GM23338 (cell line): ENCODE results near the gene TMEM219. TPM values are rescaled to one million over a fixed set of nuclear protein-coding genes. Genes with fewer than 3 reads are reported as not detected.

Experiments
- ATAC-seq: fragments of 200-7000 bp; cut with Tn5 transposase; 3 replicates; pipeline ENCODE4 v1.9.1; 2020
- DNase-seq: peaks from one replicate; pipeline ENCODE4 v3.0.0-alpha.2; 2015; ENCODE audit warnings: low spot score
- H2AFZ ChIP-seq: fragments of 200-600 bp; sonication (generic); 2 replicates; pipeline ENCODE4 v1.8.0; 2016; ENCODE audit warnings: antibody characterized with exemption, mild to moderate bottlenecking, moderate library complexity
- H3F3A ChIP-seq: fragments of 200-600 bp; sonication (generic); replicated peaks from 2 replicates; pipeline ENCODE4 v1.8.0; 2017; ENCODE audit warnings: antibody characterized with exemption, mixed run types, low read depth
- H3K27ac ChIP-seq: fragments of 200-600 bp; sonication (generic); 2 replicates; pipeline ENCODE4 v1.6.1; 2016; ENCODE audit warnings: low read depth
- H3K27me3 ChIP-seq: fragments of 200-600 bp; sonication (generic); 2 replicates; pipeline ENCODE4 v1.8.0; 2016; ENCODE audit warnings: mild to moderate bottlenecking, mixed run types, moderate library complexity; ENCODE audit not compliant: insufficient read depth
- H3K36me3 ChIP-seq: fragments of 200-600 bp; sonication (generic); 2 replicates; pipeline ENCODE4 v1.8.0; 2016; ENCODE audit warnings: mild to moderate bottlenecking; ENCODE audit not compliant: insufficient read depth
- H3K4me1 ChIP-seq: fragments of 200-600 bp; sonication (generic); 2 replicates; pipeline ENCODE4 v1.8.0; 2016; ENCODE audit warnings: mild to moderate bottlenecking, moderate library complexity; ENCODE audit not compliant: insufficient read depth
- H3K4me2 ChIP-seq: fragments of 200-600 bp; sonication (generic); 2 replicates; pipeline ENCODE4 v1.7.1; 2017; ENCODE audit warnings: mixed run types
- H3K4me3 ChIP-seq: fragments of 200-600 bp; sonication (generic); 2 replicates; pipeline ENCODE4 v1.6.1; 2016; ENCODE audit warnings: mixed run types
- H3K79me2 ChIP-seq: fragments of 200-600 bp; sonication (generic); replicated peaks from 2 replicates; pipeline ENCODE4 v1.8.0; 2017; ENCODE audit warnings: mild to moderate bottlenecking; ENCODE audit not compliant: insufficient read depth
- H3K9me2 ChIP-seq: fragments of 200-600 bp; sonication (generic); 2 replicates; pipeline ENCODE4 v1.8.0; 2017; ENCODE audit not compliant: insufficient read depth
- H4K20me1 ChIP-seq: fragments of 200-600 bp; sonication (generic); replicated peaks from 2 replicates; pipeline ENCODE4 v1.8.0; 2017; ENCODE audit warnings: mild to moderate bottlenecking; ENCODE audit not compliant: insufficient read depth
- H3K27ac Mint-ChIP-seq: 2 replicates; pipeline ENCODE4 v1.8.0; 2020; ENCODE audit warnings: inconsistent platforms, mild to moderate bottlenecking, moderate library complexity, mixed read lengths
- H3K27me3 Mint-ChIP-seq: 3 replicates; pipeline ENCODE4 v1.8.0; 2022; ENCODE audit warnings: low read depth, mild to moderate bottlenecking, moderate library complexity, mixed read lengths, inconsistent platforms; ENCODE audit not compliant: insufficient read depth, poor library complexity
- H3K36me3 Mint-ChIP-seq: 3 replicates; pipeline ENCODE4 v1.8.0; 2021; ENCODE audit warnings: low read depth, mild to moderate bottlenecking, inconsistent platforms, moderate library complexity, mixed read lengths
- H3K4me1 Mint-ChIP-seq: 3 replicates; pipeline ENCODE4 v1.8.0; 2020; ENCODE audit warnings: mild to moderate bottlenecking, inconsistent platforms, mixed read lengths
- H3K4me3 Mint-ChIP-seq: 3 replicates; pipeline ENCODE4 v1.8.0; 2021; ENCODE audit warnings: moderate library complexity, mild to moderate bottlenecking, inconsistent platforms, mixed read lengths
- H3K9me3 Mint-ChIP-seq: 3 replicates; pipeline ENCODE4 v1.8.0; 2020; ENCODE audit warnings: moderate library complexity, mild to moderate bottlenecking, inconsistent platforms, mixed read lengths
- EZH2phosphoT487 ChIP-seq: fragments of 200-600 bp; sonication (generic); IDR thresholded peaks from one replicate; pipeline ENCODE4 v1.8.1; 2018; ENCODE audit warnings: antibody characterized with exemption; ENCODE audit not compliant: unreplicated experiment
- NANOG ChIP-seq: IDR thresholded peaks from 2 replicates; pipeline ENCODE4 v1.6.1; 2016; ENCODE audit warnings: antibody characterized with exemption, borderline replicate concordance
- POLR2AphosphoS5 ChIP-seq: IDR thresholded peaks from 2 replicates; pipeline ENCODE4 v1.6.1; 2016; ENCODE audit warnings: antibody characterized with exemption, low read depth
- ZNF114 ChIP-seq: fragments of 250-450 bp; sonication (Bioruptor Pico); IDR thresholded peaks from 2 replicates; pipeline ENCODE4 v1.5.0; 2020; ENCODE audit warnings: mild to moderate bottlenecking, moderate library complexity
- ZNF331 ChIP-seq: fragments of 250-450 bp; sonication (Bioruptor Pico); IDR thresholded peaks from 2 replicates; pipeline ENCODE4 v1.5.0; 2020; ENCODE audit warnings: low read depth, mild to moderate bottlenecking, moderate library complexity
- polyA plus RNA-seq: library from polyadenylated mRNA; unstranded; fragments of >200 nt; fragmentation: Nextera tagmentation; extraction: Ambion mirVana; gene quantifications from 2 replicates; pipeline ENCODE4 v1.2.1, GENCODE V29; 2016
- total RNA-seq: library from RNA; depleted of rRNA; stranded (reverse); fragments of >200 nt; shearing (Covaris generic); gene quantifications from 2 replicates; pipeline ENCODE4 v1.2.3, GENCODE V29; 2014
- TF ChIP-seq, protein P1 (sequence below), 2 experiments: fragments of 200-600 bp in 1 of 2; sonication (generic) in 1 of 2; conservative IDR thresholded peaks; 2 replicates each; pipeline versions ENCODE4 v1.5.1 to v1.6.1; 2016 to 2017; ENCODE audit warnings: antibody characterized with exemption in 2 of 2, low read depth in 2 of 2, mild to moderate bottlenecking in 2 of 2, moderate library complexity in 1 of 2
- TF ChIP-seq, protein P2 (sequence below): fragments of 250-450 bp; sonication (Bioruptor Pico); IDR thresholded peaks from 2 replicates; pipeline ENCODE4 v1.5.0; 2020; ENCODE audit warnings: mild to moderate bottlenecking, moderate library complexity

The TMEM219 gene
- total and polyA plus RNA-seq, 2 experiments from 2014 or later, result 50.0 to 82.3 TPM

DNA sequence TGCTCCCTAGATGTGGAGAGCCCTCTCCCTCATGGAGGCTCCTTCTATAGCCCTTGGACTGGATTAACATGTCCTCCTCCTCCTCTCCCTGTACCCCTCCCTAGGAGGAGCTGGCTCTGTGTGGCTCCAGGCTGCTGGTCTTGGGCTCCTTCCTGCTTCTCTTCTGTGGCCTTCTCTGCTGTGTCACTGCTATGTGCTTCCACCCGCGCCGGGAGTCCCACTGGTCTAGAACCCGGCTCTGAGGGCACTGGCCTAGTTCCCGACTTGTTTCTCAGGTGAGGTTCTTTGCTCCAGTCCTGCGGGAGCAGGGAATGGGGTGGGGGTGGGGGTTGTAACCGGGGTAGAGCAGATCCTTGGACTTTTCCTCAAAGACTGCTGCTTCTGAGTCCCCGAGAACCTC lies 9.4 kb downstream of the TMEM219 start:
- H3K9me3 Mint-ChIP-seq, result peaks cover 21% of the 10 kb centered on the region
- Histone ChIP-seq H3K27ac (no peak overlapping the region), H3K4me1 (peaks cover 17% of the 10 kb centered on the region), H3K36me3 (peaks cover 14% of the 10 kb centered on the region), H3K4me2 (no peak overlapping the region), H4K20me1 (peaks cover 11% of the 10 kb centered on the region), H3F3A (peaks cover 23% of the 10 kb centered on the region; the same call in 1 of the 2 replicates), H2AFZ (no peak overlapping the region), H3K9me2 (peaks cover 4% of the 10 kb centered on the region; the same call in 1 of the 2 replicates), H3K79me2 (peaks cover 23% of the 10 kb centered on the region), H3K4me3 (no peak overlapping the region), H3K27me3 (peaks cover 16% of the 10 kb centered on the region)
- DNase-seq (no peak), ATAC-seq (no peak)
- TF ChIP-seq, protein P1, sequence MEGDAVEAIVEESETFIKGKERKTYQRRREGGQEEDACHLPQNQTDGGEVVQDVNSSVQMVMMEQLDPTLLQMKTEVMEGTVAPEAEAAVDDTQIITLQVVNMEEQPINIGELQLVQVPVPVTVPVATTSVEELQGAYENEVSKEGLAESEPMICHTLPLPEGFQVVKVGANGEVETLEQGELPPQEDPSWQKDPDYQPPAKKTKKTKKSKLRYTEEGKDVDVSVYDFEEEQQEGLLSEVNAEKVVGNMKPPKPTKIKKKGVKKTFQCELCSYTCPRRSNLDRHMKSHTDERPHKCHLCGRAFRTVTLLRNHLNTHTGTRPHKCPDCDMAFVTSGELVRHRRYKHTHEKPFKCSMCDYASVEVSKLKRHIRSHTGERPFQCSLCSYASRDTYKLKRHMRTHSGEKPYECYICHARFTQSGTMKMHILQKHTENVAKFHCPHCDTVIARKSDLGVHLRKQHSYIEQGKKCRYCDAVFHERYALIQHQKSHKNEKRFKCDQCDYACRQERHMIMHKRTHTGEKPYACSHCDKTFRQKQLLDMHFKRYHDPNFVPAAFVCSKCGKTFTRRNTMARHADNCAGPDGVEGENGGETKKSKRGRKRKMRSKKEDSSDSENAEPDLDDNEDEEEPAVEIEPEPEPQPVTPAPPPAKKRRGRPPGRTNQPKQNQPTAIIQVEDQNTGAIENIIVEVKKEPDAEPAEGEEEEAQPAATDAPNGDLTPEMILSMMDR (conservative IDR thresholded peaks at IDR 0.05; ENCODE audit: low read depth in 2 of 2), result no peak
- TF ChIP-seq, protein P2, sequence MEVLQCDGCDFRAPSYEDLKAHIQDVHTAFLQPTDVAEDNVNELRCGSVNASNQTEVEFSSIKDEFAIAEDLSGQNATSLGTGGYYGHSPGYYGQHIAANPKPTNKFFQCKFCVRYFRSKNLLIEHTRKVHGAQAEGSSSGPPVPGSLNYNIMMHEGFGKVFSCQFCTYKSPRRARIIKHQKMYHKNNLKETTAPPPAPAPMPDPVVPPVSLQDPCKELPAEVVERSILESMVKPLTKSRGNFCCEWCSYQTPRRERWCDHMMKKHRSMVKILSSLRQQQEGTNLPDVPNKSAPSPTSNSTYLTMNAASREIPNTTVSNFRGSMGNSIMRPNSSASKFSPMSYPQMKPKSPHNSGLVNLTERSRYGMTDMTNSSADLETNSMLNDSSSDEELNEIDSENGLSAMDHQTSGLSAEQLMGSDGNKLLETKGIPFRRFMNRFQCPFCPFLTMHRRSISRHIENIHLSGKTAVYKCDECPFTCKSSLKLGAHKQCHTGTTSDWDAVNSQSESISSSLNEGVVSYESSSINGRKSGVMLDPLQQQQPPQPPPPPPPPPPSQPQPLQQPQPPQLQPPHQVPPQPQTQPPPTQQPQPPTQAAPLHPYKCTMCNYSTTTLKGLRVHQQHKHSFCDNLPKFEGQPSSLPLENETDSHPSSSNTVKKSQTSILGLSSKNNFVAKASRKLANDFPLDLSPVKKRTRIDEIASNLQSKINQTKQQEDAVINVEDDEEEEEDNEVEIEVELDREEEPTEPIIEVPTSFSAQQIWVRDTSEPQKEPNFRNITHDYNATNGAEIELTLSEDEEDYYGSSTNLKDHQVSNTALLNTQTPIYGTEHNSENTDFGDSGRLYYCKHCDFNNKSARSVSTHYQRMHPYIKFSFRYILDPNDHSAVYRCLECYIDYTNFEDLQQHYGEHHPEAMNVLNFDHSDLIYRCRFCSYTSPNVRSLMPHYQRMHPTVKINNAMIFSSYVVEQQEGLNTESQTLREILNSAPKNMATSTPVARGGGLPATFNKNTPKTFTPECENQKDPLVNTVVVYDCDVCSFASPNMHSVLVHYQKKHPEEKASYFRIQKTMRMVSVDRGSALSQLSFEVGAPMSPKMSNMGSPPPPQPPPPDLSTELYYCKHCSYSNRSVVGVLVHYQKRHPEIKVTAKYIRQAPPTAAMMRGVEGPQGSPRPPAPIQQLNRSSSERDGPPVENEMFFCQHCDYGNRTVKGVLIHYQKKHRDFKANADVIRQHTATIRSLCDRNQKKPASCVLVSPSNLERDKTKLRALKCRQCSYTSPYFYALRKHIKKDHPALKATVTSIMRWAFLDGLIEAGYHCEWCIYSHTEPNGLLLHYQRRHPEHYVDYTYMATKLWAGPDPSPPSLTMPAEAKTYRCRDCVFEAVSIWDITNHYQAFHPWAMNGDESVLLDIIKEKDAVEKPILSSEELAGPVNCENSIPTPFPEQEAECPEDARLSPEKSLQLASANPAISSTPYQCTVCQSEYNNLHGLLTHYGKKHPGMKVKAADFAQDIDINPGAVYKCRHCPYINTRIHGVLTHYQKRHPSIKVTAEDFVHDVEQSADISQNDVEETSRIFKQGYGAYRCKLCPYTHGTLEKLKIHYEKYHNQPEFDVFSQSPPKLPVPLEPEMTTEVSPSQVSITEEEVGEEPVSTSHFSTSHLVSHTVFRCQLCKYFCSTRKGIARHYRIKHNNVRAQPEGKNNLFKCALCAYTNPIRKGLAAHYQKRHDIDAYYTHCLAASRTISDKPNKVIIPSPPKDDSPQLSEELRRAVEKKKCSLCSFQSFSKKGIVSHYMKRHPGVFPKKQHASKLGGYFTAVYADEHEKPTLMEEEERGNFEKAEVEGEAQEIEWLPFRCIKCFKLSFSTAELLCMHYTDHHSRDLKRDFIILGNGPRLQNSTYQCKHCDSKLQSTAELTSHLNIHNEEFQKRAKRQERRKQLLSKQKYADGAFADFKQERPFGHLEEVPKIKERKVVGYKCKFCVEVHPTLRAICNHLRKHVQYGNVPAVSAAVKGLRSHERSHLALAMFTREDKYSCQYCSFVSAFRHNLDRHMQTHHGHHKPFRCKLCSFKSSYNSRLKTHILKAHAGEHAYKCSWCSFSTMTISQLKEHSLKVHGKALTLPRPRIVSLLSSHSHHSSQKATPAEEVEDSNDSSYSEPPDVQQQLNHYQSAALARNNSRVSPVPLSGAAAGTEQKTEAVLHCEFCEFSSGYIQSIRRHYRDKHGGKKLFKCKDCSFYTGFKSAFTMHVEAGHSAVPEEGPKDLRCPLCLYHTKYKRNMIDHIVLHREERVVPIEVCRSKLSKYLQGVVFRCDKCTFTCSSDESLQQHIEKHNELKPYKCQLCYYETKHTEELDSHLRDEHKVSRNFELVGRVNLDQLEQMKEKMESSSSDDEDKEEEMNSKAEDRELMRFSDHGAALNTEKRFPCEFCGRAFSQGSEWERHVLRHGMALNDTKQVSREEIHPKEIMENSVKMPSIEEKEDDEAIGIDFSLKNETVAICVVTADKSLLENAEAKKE (CRISPR knock-in tag), result no peak
- TF ChIP-seq NANOG (no peak), EZH2phosphoT487 (no peak), ZNF331 (CRISPR knock-in tag) (no peak), POLR2AphosphoS5 (no peak), ZNF114 (no peak)
- peaks cover 18% of the 10 kb centered on the region for H3K27me3 Mint-ChIP-seq
- H3K4me1 Mint-ChIP-seq, result peaks cover 17% of the 10 kb centered on the region
- no peak overlapping the region for H3K4me3 Mint-ChIP-seq
- no peak overlapping the region for H3K27ac Mint-ChIP-seq
- H3K36me3 Mint-ChIP-seq, result peaks cover 41% of the 10 kb centered on the region
